K562 (cell line): ENCODE data around the gene ABHD8. TPM values are rescaled to one million over a fixed set of nuclear protein-coding genes. Genes with fewer than 3 reads are reported as not detected.

Source experiments
- ATAC-seq: fragments of 200-7000 bp; cut with Tn5 transposase; 3 replicates; pipeline ENCODE4 v1.9.1; 2020; ENCODE audit warnings: moderate library complexity
- BruUV-seq: library from RNA; stranded (reverse); fragments of 400-500 nt; replicated peaks from 2 replicates; lab custom pipeline; 2021; lab: Mats Ljungman, UMichigan
- CTCF ChIA-PET: fragments of 300-600 bp; formaldehyde crosslinking; extraction: SDS; loops from one replicate; lab custom pipeline; 2021; ENCODE audit warnings: low intra/inter-chr PET ratio; lab: Yijun Ruan, JAX
- POLR2A ChIA-PET: fragments of 300-600, 350-650 bp; sonication (Branson Sonifier 250); formaldehyde crosslinking; extraction: SDS; loops from one replicate; lab custom pipeline; 2021; ENCODE audit warnings: antibody characterized with exemption, inconsistent platforms; lab: Yijun Ruan, JAX
- DNase-seq, 4 experiments: peaks; one replicate each; pipeline versions ENCODE4 v3.0.0 to v3.0.0-alpha.2; 2011 to 2018; ENCODE audit warnings: low spot score in 3 of 4, mixed read lengths in 3 of 4; ENCODE audit errors: extremely low read depth in 1 of 4
- FAIRE-seq: peaks from 2 replicates; lab custom pipeline; 2011; peaks lifted over from hg19 to GRCh38; lab: Jason Lieb, UNC
- H2AFZ ChIP-seq: 2 replicates; pipeline ENCODE4 v1.6.0; 2011; ENCODE audit warnings: low read depth, low read length, control low read depth, inconsistent platforms
- H3K27ac ChIP-seq: fragments of 200-600 bp; 3 replicates; pipeline ENCODE4 v1.8.0; 2011; ENCODE audit warnings: low read depth, mild to moderate bottlenecking, control low read depth, inconsistent platforms, low read length, moderate library complexity, mixed read lengths; ENCODE audit errors: extremely low read depth
- H3K27me3 ChIP-seq, 2 experiments: fragments of 300-600 bp in 1 of 2; 2 replicates in 1 of 2; 3 replicates in 1 of 2; pipeline versions ENCODE4 v1.6.0 to v1.8.0; 2011; ENCODE audit warnings: inconsistent platforms in 2 of 2, low read length in 2 of 2, mild to moderate bottlenecking in 1 of 2, mixed read lengths in 1 of 2, moderate library complexity in 1 of 2; ENCODE audit not compliant: control insufficient read depth in 2 of 2, insufficient read depth in 2 of 2
- H3K36me3 ChIP-seq: fragments of 300-600 bp; 3 replicates; pipeline ENCODE4 v1.8.0; 2011; ENCODE audit warnings: mild to moderate bottlenecking, low read length, inconsistent platforms; ENCODE audit not compliant: control insufficient read depth, insufficient read depth
- H3K4me1 ChIP-seq, 2 experiments: fragments of 200-600 bp in 1 of 2; replicated peaks in 1 of 2; 2 replicates in 1 of 2; 3 replicates in 1 of 2; pipeline versions ENCODE4 v1.5.1 to v1.8.0; 2011; ENCODE audit warnings: inconsistent platforms in 2 of 2, low read length in 2 of 2, mild to moderate bottlenecking in 1 of 2, mixed read lengths in 1 of 2, moderate library complexity in 1 of 2; ENCODE audit not compliant: control insufficient read depth in 2 of 2, insufficient read depth in 2 of 2
- H3K4me2 ChIP-seq: 2 replicates; pipeline ENCODE4 v1.6.1; 2011; ENCODE audit warnings: low read length, control low read depth, inconsistent platforms, mixed read lengths; ENCODE audit not compliant: insufficient read depth
- H3K4me3 ChIP-seq: fragments of 200-600 bp; sonication (generic), shearing (Covaris generic); 2 replicates; pipeline ENCODE4 v1.5.1; 2016; ENCODE audit warnings: control low read depth, inconsistent platforms
- H3K79me2 ChIP-seq: fragments of 200-600 bp; 3 replicates; pipeline ENCODE4 v1.8.0; 2011; ENCODE audit warnings: low read length, inconsistent platforms; ENCODE audit not compliant: control insufficient read depth, insufficient read depth
- H3K9ac ChIP-seq, 2 experiments: 2 replicates each; pipeline versions ENCODE4 v1.6.0 to v1.6.1; 2011; ENCODE audit warnings: low read depth in 2 of 2, low read length in 2 of 2, control low read depth in 1 of 2, inconsistent platforms in 1 of 2, mild to moderate bottlenecking in 1 of 2, mixed read lengths in 1 of 2; ENCODE audit not compliant: insufficient read depth in 1 of 2
- H3K9me1 ChIP-seq: one replicate; pipeline ENCODE4 v1.6.0; 2011; ENCODE audit warnings: inconsistent platforms, mild to moderate bottlenecking, low read length, moderate library complexity; ENCODE audit not compliant: control insufficient read depth, insufficient read depth
- H3K9me3 ChIP-seq: replicated peaks from 2 replicates; pipeline ENCODE4 v1.5.1; 2011; ENCODE audit warnings: low read depth, low read length, inconsistent platforms; ENCODE audit not compliant: control insufficient read depth, insufficient read depth
- H4K20me1 ChIP-seq: replicated peaks from 2 replicates; pipeline ENCODE4 v1.6.1; 2011; ENCODE audit warnings: low read length, inconsistent platforms, mixed read lengths; ENCODE audit not compliant: control insufficient read depth, insufficient read depth
- ETV6 ChIP-seq, 3 experiments: fragments of 150-350 bp in 1 of 3; sonication (generic) in 1 of 3; formaldehyde crosslinking in 1 of 3; IDR thresholded peaks; 2 replicates each; pipeline versions ENCODE4 v1.6.1 to v1.8.0; 2014 to 2022; ENCODE audit warnings: borderline replicate concordance in 2 of 3, low read depth in 2 of 3, antibody characterized with exemption in 1 of 3, low read length in 1 of 3, mild to moderate bottlenecking in 1 of 3, missing genetic modification reagents in 1 of 3
- HDGF ChIP-seq: fragments of 450-650 bp; IDR thresholded peaks from 2 replicates; pipeline ENCODE4 v1.6.1; 2016
- RBFOX2 ChIP-seq: fragments of 200-400 bp; formaldehyde crosslinking; IDR thresholded peaks from 2 replicates; pipeline ENCODE4 v1.6.1; 2017; ENCODE audit warnings: low read depth, mild to moderate bottlenecking, low read length, moderate library complexity
- ZNF778 ChIP-seq: fragments of 450-650 bp; formaldehyde crosslinking; IDR thresholded peaks from 2 replicates; pipeline ENCODE4 v1.4.0; 2020; ENCODE audit warnings: mild to moderate bottlenecking, moderate library complexity
- WGBS: fragments of 100-300 bp; shearing (Covaris generic); methylation state at CpG from one replicate; pipeline ENCODE4 v1.1.6; 2016; ENCODE audit warnings: low coverage, mixed read lengths; ENCODE audit not compliant: insufficient coverage; ENCODE audit errors: missing lambda C conversion rate; 5-methylcytosine and 5-hydroxymethylcytosine counted together
- in situ Hi-C: fragments of 300-500 bp; cut with MboI; formaldehyde crosslinking; loops from 4 replicates; pipeline ENCODE4 v1.15.0; 2018; ENCODE audit warnings: inconsistent platforms, mixed read lengths
- intact Hi-C: fragments of 100-400 bp; cut with micrococcal nuclease; formaldehyde crosslinking; loops from 2 replicates; pipeline ENCODE4 v1.14.2; 2022
- polyA plus RNA-seq, 8 experiments: library from polyadenylated mRNA; depleted of rRNA in 4 of 8; stranded (reverse) in 5 of 8; unstranded in 3 of 8; fragments of >200 nt; fragmentation: Nextera tagmentation in 2 of 8; fragmentation: Illumina TruSeq in 1 of 8; extraction: Ambion mirVana in 2 of 8; extraction: Trizol in 1 of 8; gene quantifications; 2 replicates each; pipeline versions ENCODE4 v1.2.1 to v1.2.3, GENCODE V29; 2011 to 2014; ENCODE audit warnings: inconsistent platforms in 1 of 8, missing spikeins in 1 of 8
- total RNA-seq, 7 experiments: library from RNA; depleted of rRNA in 6 of 7; stranded (reverse); fragments of >200 nt in 6 of 7; fragmentation: Illumina TruSeq in 2 of 7; extraction: Trizol in 2 of 7; gene quantifications; 2 replicates each; pipeline versions ENCODE4 v1.2.1 to v1.2.3, GENCODE V29; 2011 to 2021; ENCODE audit warnings: low replicate concordance in 1 of 7

ABHD8 gene
- total and polyA plus RNA-seq, 9 of the 15 experiments (the other 6 are each of a cell fraction or from before 2014, with no cell fraction given) = 0.04 to 6.6 (median 2.0) TPM; not detected in 1

DNA sequence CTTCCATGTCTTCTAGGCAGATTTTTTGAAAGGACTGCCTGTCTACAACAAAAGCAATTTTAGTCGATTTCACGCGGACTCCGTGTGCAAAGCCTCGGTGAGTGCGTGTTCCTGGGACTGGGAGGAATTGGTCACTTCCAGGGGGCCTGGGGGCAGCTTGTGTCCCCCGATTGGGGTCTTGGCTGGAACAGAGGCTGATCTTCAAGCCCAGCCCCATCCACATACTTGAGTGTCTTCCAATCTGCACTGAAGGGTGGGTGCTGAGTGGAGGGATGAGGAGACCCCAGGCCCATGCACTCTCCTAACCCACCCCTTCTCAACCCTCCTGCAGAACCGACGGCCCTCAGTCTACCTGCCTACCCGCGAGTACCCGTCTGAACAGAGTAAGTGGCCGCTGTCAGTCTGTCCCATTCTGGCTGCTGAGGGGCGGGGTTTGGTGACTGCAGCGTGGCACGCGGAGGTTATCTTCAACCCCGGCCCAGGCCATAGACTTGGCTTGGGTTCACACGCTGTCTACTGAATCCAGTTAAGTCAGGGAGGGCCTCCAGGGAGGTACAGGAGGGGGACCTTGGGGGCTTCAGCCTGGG lies 10.9 kb upstream of the ABHD8 start:
- Histone ChIP-seq H3K9me1 (no peaks in the 10 kb centered on the region), H2AFZ (no peak overlapping the region), H3K27ac (no peak overlapping the region; the same call in 2 of the 3 replicates), H3K27me3 (no peaks in the 10 kb centered on the region), H3K4me2 (no peak overlapping the region), H3K4me3 (no peak overlapping the region)
- intact Hi-C loops = no loop called here
- TF ChIP-seq ETV6 (IDR thresholded peaks at IDR 0.05; ENCODE audit: borderline replicate concordance in 1 of 2, low read depth in 2 of 2, low read length in 1 of 2) (no peak), ETV6 (CRISPR knock-in tag; IDR thresholded peaks at IDR 0.05; ENCODE audit: borderline replicate concordance) (no peak), ZNF778 (CRISPR knock-in tag) (no peak), HDGF (no peak), RBFOX2 (peak; percentile 37)
- TF ChIP-seq, all 486 proteins: peak for 1
- Histone ChIP-seq H3K36me3 (peaks cover 57% of the 10 kb centered on the region; the same call in 2 of the 3 replicates), H4K20me1 (0 out of 2 replicates have a peak, but pooled peaks cover 5% of the 10 kb centered on the region), H3K9me3 (no peaks in the 10 kb centered on the region), H3K9ac (0 out of 4 replicates have a peak overlapping the region, but pooled peaks of 1 of the 2 experiments have one; percentile 42), H3K79me2 (peaks cover 37% of the 10 kb centered on the region), H3K4me1 (peaks cover 12 to 40% of the 10 kb centered on the region in 2 experiments; a peak in 4 of 5 replicates)
- ATAC-seq (no peak), DNase-seq (no peak), FAIRE-seq (no peak)
- CTCF ChIA-PET = no interaction called here
- in situ Hi-C loops = no loop called here
- no TSS peak for BruUV-seq
- WGBS = 86% methylated on average over 19 of the region's 19 CpGs
- POLR2A ChIA-PET = interaction anchor here (0.5 kb wide), 1 partner anchor 273 kb away, joined by 4 read pairs; no protein-coding TSS in a partner anchor
